HEK293 (cell line): ENCODE results near the gene CDH23.

ENCODE experiments used
- CTCF ChIA-PET: fragments of 350-600 bp; formaldehyde crosslinking; extraction: SDS; loops from one replicate; lab custom pipeline; 2021; ENCODE audit warnings: antibody characterized with exemption; lab: Yijun Ruan, JAX
- POLR2A ChIA-PET: fragments of 300-600 bp; formaldehyde crosslinking; extraction: SDS; loops from one replicate; lab custom pipeline; 2020; ENCODE audit warnings: antibody characterized with exemption, inconsistent platforms; lab: Yijun Ruan, JAX
- H3K27ac ChIP-seq: fragments of 200-500 bp; sonication (Bioruptor generic); 2 replicates; pipeline ENCODE4 v1.5.1; 2014; ENCODE audit warnings: low read depth, low read length, control low read depth, inconsistent platforms; ENCODE audit errors: extremely low read depth
- H3K36me3 ChIP-seq, 2 experiments: fragments of 200-500 bp in 1 of 2; sonication (Bioruptor generic) in 1 of 2; 1 replicate in 1 of 2; 2 replicates in 1 of 2; pipeline ENCODE4 v1.5.1; 2014 to 2017; ENCODE audit warnings: inconsistent platforms in 2 of 2, low read length in 2 of 2; ENCODE audit not compliant: control insufficient read depth in 2 of 2, insufficient read depth in 1 of 2
- H3K4me1 ChIP-seq: fragments of 200-500 bp; sonication (Bioruptor generic); 2 replicates; pipeline ENCODE4 v1.5.1; 2014; ENCODE audit warnings: mild to moderate bottlenecking, low read length, inconsistent platforms; ENCODE audit not compliant: control insufficient read depth, insufficient read depth
- H3K4me3 ChIP-seq: 2 replicates; pipeline ENCODE4 v1.5.1; 2011; ENCODE audit warnings: low read depth, mild to moderate bottlenecking, control low read depth, low read length, moderate library complexity
- H3K9me3 ChIP-seq: fragments of 200-500 bp; sonication (Bioruptor generic); 2 replicates; pipeline ENCODE4 v1.5.1; 2014; ENCODE audit warnings: low read depth, low read length, inconsistent platforms; ENCODE audit not compliant: control insufficient read depth, insufficient read depth
- HOXD13 ChIP-seq: sonication (generic); formaldehyde crosslinking; IDR thresholded peaks from 2 replicates; pipeline ENCODE4 v1.8.0; 2022; ENCODE audit warnings: missing genetic modification reagents, borderline replicate concordance
- OSR2 ChIP-seq: fragments of 450-650 bp; formaldehyde crosslinking; IDR thresholded peaks from 2 replicates; pipeline ENCODE4 v1.5.1; 2016; ENCODE audit warnings: missing biosample characterization, missing genetic modification characterization
- ZBTB17 ChIP-seq: fragments of 450-650 bp; formaldehyde crosslinking; IDR thresholded peaks from 2 replicates; pipeline ENCODE4 v1.5.1; 2016; ENCODE audit warnings: missing biosample characterization, missing genetic modification characterization
- ZBTB44 ChIP-seq: fragments of 450-650 bp; IDR thresholded peaks from 2 replicates; pipeline ENCODE4 v1.5.1; 2018; ENCODE audit warnings: missing biosample characterization, mild to moderate bottlenecking, missing genetic modification characterization
- ZFHX2 ChIP-seq: fragments of 450-650 bp; formaldehyde crosslinking; conservative IDR thresholded peaks from 2 replicates; pipeline ENCODE4 v1.5.1; 2016; ENCODE audit warnings: missing biosample characterization, missing genetic modification characterization
- ZNF157 ChIP-seq: fragments of 450-650 bp; formaldehyde crosslinking; IDR thresholded peaks from 2 replicates; pipeline ENCODE4 v1.5.1; 2016; ENCODE audit warnings: missing biosample characterization, missing genetic modification characterization
- ZNF202 ChIP-seq: fragments of 450-650 bp; formaldehyde crosslinking; IDR thresholded peaks from 2 replicates; pipeline ENCODE4 v1.5.1; 2016; ENCODE audit warnings: missing biosample characterization, missing genetic modification characterization, borderline replicate concordance
- ZNF221 ChIP-seq: fragments of 450-650 bp; formaldehyde crosslinking; IDR thresholded peaks from 2 replicates; pipeline ENCODE4 v1.5.1; 2017; ENCODE audit warnings: missing biosample characterization, missing genetic modification characterization, borderline replicate concordance
- ZNF302 ChIP-seq: fragments of 450-650 bp; formaldehyde crosslinking; IDR thresholded peaks from 2 replicates; pipeline ENCODE4 v1.5.1; 2016; ENCODE audit warnings: missing biosample characterization, missing genetic modification characterization, low read depth
- ZNF350 ChIP-seq: fragments of 450-650 bp; formaldehyde crosslinking; IDR thresholded peaks from 2 replicates; pipeline ENCODE4 v1.5.0; 2017; ENCODE audit warnings: missing biosample characterization, mild to moderate bottlenecking, missing genetic modification characterization
- ZNF404 ChIP-seq: fragments of 450-650 bp; formaldehyde crosslinking; IDR thresholded peaks from 2 replicates; pipeline ENCODE4 v1.5.1; 2017; ENCODE audit warnings: missing biosample characterization, missing genetic modification characterization
- ZNF426 ChIP-seq: fragments of 450-650 bp; formaldehyde crosslinking; IDR thresholded peaks from 2 replicates; pipeline ENCODE4 v1.5.1; 2017; ENCODE audit warnings: missing biosample characterization, missing genetic modification characterization, mild to moderate bottlenecking, inconsistent platforms, moderate library complexity
- ZNF48 ChIP-seq: fragments of 450-650 bp; formaldehyde crosslinking; IDR thresholded peaks from 2 replicates; pipeline ENCODE4 v1.5.1; 2016; ENCODE audit warnings: missing biosample characterization, missing genetic modification characterization
- ZNF488 ChIP-seq: fragments of 450-650 bp; formaldehyde crosslinking; IDR thresholded peaks from 2 replicates; pipeline ENCODE4 v1.5.1; 2016; ENCODE audit warnings: missing biosample characterization, missing genetic modification characterization
- ZNF514 ChIP-seq: fragments of 450-650 bp; formaldehyde crosslinking; IDR thresholded peaks from 2 replicates; pipeline ENCODE4 v1.5.1; 2016; ENCODE audit warnings: missing biosample characterization, missing genetic modification characterization
- ZNF530 ChIP-seq: fragments of 450-650 bp; formaldehyde crosslinking; IDR thresholded peaks from 2 replicates; pipeline ENCODE4 v1.5.1; 2016; ENCODE audit warnings: low read depth, missing biosample characterization, missing genetic modification characterization
- ZNF610 ChIP-seq: fragments of 450-650 bp; formaldehyde crosslinking; IDR thresholded peaks from 2 replicates; pipeline ENCODE4 v1.5.1; 2016; ENCODE audit warnings: missing biosample characterization, missing genetic modification characterization, borderline replicate concordance
- ZNF629 ChIP-seq: fragments of 450-650 bp; formaldehyde crosslinking; IDR thresholded peaks from 2 replicates; pipeline ENCODE4 v1.5.1; 2017; ENCODE audit warnings: missing biosample characterization, missing genetic modification characterization
- ZNF747 ChIP-seq: fragments of 450-650 bp; formaldehyde crosslinking; IDR thresholded peaks from 2 replicates; pipeline ENCODE4 v1.5.1; 2016; ENCODE audit warnings: missing biosample characterization, missing genetic modification characterization
- ZSCAN18 ChIP-seq: fragments of 450-650 bp; formaldehyde crosslinking; IDR thresholded peaks from 2 replicates; pipeline ENCODE4 v1.5.1; 2016; ENCODE audit warnings: missing biosample characterization, missing genetic modification characterization
- TF ChIP-seq, protein P1 (sequence below): fragments of 450-650 bp; formaldehyde crosslinking; IDR thresholded peaks from 2 replicates; pipeline ENCODE4 v1.5.1; 2017; ENCODE audit warnings: missing biosample characterization, missing genetic modification characterization
- TF ChIP-seq, protein P2 (sequence below): fragments of 450-650 bp; formaldehyde crosslinking; IDR thresholded peaks from 2 replicates; pipeline ENCODE4 v1.5.1; 2016; ENCODE audit warnings: missing biosample characterization, missing genetic modification characterization
- TF ChIP-seq, protein P3 (sequence below): fragments of 450-650 bp; formaldehyde crosslinking; IDR thresholded peaks from 2 replicates; pipeline ENCODE4 v1.5.1; 2016; ENCODE audit warnings: missing biosample characterization, missing genetic modification characterization

Gene CDH23

GRCh38 chr10:71660313-71660712 is 263.6 kb downstream of the CDH23 start (continued):
- TF ChIP-seq, protein P1, sequence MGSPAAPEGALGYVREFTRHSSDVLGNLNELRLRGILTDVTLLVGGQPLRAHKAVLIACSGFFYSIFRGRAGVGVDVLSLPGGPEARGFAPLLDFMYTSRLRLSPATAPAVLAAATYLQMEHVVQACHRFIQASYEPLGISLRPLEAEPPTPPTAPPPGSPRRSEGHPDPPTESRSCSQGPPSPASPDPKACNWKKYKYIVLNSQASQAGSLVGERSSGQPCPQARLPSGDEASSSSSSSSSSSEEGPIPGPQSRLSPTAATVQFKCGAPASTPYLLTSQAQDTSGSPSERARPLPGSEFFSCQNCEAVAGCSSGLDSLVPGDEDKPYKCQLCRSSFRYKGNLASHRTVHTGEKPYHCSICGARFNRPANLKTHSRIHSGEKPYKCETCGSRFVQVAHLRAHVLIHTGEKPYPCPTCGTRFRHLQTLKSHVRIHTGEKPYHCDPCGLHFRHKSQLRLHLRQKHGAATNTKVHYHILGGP (tag by site-specific recombination) = no peak
- no peak for TF ChIP-seq ZNF404 (tag by site-specific recombination)
- no peak for TF ChIP-seq ZNF629 (tag by site-specific recombination)
- no peak for TF ChIP-seq ZNF747
- no peak for TF ChIP-seq OSR2 (tag by site-specific recombination)
- no peak for TF ChIP-seq ZBTB44 (tag by site-specific recombination)
- no peak for TF ChIP-seq ZSCAN18
- TF ChIP-seq ZFHX2 (tag by site-specific recombination) = no peak
- TF ChIP-seq, all 188 proteins: peak for 0

- no peak for TF ChIP-seq ZNF610 (tag by site-specific recombination)
- TF ChIP-seq ZNF350 (tag by site-specific recombination) = no peak
- no peak for TF ChIP-seq ZNF48 (tag by site-specific recombination)
- TF ChIP-seq, protein P2, sequence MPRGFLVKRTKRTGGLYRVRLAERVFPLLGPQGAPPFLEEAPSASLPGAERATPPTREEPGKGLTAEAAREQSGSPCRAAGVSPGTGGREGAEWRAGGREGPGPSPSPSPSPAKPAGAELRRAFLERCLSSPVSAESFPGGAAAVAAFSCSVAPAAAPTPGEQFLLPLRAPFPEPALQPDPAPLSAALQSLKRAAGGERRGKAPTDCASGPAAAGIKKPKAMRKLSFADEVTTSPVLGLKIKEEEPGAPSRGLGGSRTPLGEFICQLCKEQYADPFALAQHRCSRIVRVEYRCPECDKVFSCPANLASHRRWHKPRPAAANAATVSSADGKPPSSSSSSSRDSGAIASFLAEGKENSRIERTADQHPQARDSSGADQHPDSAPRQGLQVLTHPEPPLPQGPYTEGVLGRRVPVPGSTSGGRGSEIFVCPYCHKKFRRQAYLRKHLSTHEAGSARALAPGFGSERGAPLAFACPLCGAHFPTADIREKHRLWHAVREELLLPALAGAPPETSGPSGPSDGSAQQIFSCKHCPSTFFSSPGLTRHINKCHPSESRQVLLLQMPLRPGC (tag by site-specific recombination) = no peak
- no peak for TF ChIP-seq ZNF426 (tag by site-specific recombination)
- no peak for TF ChIP-seq ZNF629 (tag by site-specific recombination)
- no peak for TF ChIP-seq HOXD13 (CRISPR knock-in tag)
- TF ChIP-seq, protein P3, sequence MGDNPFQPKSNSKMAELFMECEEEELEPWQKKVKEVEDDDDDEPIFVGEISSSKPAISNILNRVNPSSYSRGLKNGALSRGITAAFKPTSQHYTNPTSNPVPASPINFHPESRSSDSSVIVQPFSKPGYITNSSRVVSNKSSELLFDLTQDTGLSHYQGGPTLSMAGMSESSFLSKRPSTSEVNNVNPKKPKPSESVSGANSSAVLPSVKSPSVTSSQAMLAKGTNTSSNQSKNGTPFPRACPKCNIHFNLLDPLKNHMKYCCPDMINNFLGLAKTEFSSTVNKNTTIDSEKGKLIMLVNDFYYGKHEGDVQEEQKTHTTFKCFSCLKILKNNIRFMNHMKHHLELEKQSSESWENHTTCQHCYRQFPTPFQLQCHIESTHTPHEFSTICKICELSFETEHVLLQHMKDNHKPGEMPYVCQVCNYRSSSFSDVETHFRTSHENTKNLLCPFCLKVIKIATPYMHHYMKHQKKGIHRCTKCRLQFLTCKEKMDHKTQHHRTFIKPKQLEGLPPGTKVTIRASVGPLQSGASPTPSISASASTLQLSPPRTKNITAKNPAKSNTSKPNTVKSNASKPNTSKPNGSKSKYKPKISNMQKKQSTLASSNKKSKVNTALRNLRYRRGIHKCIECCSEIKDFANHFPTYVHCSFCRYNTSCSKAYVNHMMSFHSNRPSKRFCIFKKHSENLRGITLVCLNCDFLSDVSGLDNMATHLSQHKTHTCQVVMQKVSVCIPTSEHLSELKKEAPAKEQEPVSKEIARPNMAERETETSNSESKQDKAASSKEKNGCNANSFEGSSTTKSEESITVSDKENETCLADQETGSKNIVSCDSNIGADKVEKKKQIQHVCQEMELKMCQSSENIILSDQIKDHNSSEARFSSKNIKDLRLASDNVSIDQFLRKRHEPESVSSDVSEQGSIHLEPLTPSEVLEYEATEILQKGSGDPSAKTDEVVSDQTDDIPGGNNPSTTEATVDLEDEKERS (tag by site-specific recombination) = no peak
- no peak for TF ChIP-seq ZNF530
- TF ChIP-seq ZBTB17 (tag by site-specific recombination) = no peak
- TF ChIP-seq ZNF221 (tag by site-specific recombination) = no peak
- no peak for TF ChIP-seq ZNF202 (tag by site-specific recombination)
- no peak for TF ChIP-seq ZNF302
- TF ChIP-seq ZNF157 (tag by site-specific recombination) = no peak
- TF ChIP-seq ZNF514 (tag by site-specific recombination) = no peak
- TF ChIP-seq ZNF488 (tag by site-specific recombination) = no peak
- POLR2A ChIA-PET = no interaction called here
Measured at GRCh38 chr10:71661060-71661622, 264.4 kb downstream of the CDH23 start.

More at GRCh38 chr10:71661060-71661622, 264.4 kb downstream of the CDH23 start:
- H3K4me3 ChIP-seq = no peak overlapping the region
- no peaks in the 10 kb centered on the region for H3K4me1 ChIP-seq
- CTCF ChIA-PET = interaction anchor here (0.6 to 1.5 kb wide), 3 partner anchors 36 to 419 kb away, joined by 3 read pairs; no protein-coding TSS in a partner anchor
- H3K36me3 ChIP-seq = no peaks in the 10 kb centered on the region
- H3K9me3 ChIP-seq = no peaks in the 10 kb centered on the region
- H3K27ac ChIP-seq = no peak overlapping the region
